Astrocyte of the cerebellum (primary cell): ENCODE results near the gene SELENOM.

Experiments used
- DNase-seq: peaks from one replicate; pipeline ENCODE4 v3.0.0-alpha.2; 2011; ENCODE audit warnings: low read depth
- H3K4me3 ChIP-seq: 2 replicates; pipeline ENCODE4 v1.5.1; 2011; ENCODE audit warnings: mild to moderate bottlenecking, low read depth, low read length, moderate library complexity
- in situ Hi-C: cut with HindIII; loops from 2 replicates; pipeline ENCODE4 v1.10.0; 2017; ENCODE audit warnings: low sequenced_read_pairs
- TF ChIP-seq, protein P1 (sequence below): IDR thresholded peaks from 2 replicates; pipeline ENCODE4 v1.5.1; 2012; ENCODE audit warnings: low read length, low read depth, moderate library complexity, mild to moderate bottlenecking; ENCODE audit errors: missing control alignments

Gene SELENOM

DNA sequence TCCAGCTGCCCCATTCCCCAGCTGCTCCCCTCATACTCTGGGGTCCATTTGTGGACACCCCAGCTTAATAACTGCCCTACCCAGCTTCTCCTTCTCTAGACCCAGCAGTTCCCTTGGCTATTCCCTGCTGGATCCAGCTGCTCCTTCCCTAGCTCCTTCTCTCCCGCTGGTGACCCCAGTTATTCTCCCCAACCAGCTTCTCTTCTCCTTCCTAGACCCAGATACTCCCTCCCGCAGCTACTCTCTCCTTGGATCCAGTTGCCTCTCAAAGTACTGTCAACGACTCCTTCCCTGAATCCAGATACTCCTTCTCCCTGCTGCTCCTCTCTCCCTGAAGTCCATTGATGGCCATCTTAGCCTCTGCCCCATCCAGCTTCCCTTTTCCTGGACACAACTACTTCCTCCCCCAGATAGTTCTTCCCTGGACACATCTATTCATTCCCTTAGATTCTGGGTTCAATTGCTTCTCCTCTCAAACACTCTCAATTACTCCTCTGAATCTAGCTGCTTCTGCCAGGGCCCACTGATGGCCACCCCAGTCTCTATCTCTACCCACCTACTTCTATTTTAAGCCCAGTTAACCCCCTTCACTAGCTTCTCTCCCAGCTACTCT lies 11.6 kb downstream of the SELENOM start:
- in situ Hi-C loops: no loop called here
- no peak for DNase-seq
- TF ChIP-seq, protein P1, sequence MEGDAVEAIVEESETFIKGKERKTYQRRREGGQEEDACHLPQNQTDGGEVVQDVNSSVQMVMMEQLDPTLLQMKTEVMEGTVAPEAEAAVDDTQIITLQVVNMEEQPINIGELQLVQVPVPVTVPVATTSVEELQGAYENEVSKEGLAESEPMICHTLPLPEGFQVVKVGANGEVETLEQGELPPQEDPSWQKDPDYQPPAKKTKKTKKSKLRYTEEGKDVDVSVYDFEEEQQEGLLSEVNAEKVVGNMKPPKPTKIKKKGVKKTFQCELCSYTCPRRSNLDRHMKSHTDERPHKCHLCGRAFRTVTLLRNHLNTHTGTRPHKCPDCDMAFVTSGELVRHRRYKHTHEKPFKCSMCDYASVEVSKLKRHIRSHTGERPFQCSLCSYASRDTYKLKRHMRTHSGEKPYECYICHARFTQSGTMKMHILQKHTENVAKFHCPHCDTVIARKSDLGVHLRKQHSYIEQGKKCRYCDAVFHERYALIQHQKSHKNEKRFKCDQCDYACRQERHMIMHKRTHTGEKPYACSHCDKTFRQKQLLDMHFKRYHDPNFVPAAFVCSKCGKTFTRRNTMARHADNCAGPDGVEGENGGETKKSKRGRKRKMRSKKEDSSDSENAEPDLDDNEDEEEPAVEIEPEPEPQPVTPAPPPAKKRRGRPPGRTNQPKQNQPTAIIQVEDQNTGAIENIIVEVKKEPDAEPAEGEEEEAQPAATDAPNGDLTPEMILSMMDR: no peak
- no peak overlapping the region for H3K4me3 ChIP-seq

DNA sequence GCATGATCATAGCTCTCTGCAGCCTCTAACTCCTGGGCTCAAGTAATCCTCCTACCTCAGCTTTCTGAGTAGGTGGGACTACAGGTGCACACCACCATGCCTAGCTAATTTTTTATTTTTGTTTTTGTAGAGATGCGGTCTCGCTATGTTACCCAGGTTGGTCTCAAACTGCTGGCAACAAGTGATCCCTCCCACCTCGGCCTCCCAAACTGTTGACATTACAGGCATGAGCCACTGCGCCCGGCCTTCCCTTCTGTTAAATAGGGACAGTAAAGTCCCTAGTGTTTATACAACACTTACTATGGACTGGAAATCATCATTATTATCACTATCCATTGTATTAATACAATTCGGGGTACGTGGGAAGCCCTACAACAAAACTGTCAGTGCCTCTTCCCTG lies 12.6 kb downstream of the SELENOM start:
- no peak overlapping the region for H3K4me3 ChIP-seq
- in situ Hi-C loops: no loop called here
- no peak for DNase-seq
- TF ChIP-seq, protein P1: no peak

DNA sequence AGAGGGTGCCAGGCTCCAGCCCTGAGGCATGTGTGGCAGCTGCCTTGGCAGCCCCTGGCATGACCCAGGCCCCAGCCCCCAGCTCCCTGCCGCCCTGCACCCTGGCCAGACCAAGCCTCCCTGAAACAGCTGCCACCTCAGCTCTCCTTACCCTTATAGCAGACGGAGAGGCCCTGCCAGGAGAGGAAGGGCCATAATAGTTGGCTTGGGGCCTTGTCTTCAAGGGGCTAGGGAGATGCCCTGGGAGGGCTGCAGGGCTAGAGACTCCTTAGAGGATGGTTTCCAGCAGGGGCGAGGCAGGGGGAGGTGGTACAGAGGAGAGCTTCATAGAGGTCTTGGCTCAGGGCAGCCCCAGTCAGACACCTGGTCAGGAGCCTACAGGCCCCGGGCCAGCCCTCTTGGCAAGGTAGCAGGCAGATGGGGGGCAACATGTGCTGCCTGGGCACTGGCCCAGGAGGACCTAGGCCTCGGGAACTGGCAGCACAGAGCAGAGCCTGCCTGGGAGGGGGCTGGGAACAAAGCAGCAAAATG lies 13.3 kb downstream of the SELENOM start:
- TF ChIP-seq, protein P1: no peak
- DNase-seq: no peak
- H3K4me3 ChIP-seq: no peak overlapping the region
- in situ Hi-C loops: no loop called here

DNA sequence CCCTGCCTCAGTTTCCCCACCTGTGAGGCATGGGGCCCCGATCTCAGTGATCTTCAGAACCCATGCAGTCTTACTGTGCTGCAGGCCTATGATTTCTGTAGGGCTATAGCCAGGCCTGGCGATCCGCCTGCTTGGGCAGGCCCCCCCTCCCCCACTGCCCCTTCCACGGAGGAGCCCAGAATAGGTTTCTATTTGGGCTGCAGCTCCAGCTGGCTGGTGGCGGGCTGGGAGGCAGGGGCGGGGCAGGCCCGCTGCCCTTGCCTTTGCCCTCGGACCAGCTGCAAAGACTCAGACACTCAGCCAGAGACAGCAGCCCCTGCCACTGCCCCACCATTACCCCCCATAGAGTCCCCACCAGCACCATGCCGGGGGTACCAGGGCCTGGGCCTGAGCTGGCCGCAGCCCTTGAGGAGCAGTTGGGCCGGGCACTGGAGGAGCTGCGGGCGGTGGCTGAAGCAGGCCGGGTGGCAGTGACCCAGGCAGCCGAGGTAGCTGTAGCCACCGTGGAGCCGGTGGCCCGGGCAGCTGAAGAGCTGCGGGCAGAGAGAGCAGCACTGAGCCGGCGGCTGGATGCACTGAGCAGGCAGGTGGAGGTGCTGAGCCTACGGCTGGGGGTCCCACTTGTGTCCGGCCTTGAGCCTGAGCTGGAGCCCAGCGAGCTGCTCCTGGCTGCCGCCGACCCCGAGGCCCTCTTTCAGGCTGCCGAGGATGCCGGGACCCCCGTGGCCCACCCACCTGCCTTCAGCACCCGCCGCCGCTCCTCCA lies 14.1 kb downstream of the SELENOM start:
- TF ChIP-seq, protein P1: no peak
- in situ Hi-C loops: no loop called here

DNA sequence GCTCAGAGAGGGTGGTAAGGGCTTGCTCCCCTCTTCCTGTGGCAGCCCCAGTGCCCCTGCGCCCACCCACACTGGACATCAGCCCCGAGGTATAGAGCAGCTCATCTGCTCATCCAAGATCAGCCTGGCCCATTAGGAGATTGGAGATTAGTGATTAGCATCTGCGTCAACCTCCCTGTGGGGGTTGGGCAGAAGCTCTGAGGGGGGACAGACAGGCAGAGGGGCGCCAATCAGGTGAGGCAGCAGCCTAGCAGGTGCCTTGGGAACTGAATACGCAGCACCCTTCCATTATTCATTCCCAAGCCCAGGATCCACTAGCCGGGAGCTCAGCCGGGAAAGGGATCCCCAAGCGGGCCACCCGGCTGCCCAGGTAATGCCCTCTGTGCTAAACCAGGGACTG lies 15.2 kb downstream of the SELENOM start:
- in situ Hi-C loops: no loop called here
- TF ChIP-seq, protein P1: no peak
- H3K4me3 ChIP-seq: no peak overlapping the region
- no peak for DNase-seq

More for the DNA sequence above, 14.1 kb downstream of the SELENOM start:
- DNase-seq: no peak
- no peak overlapping the region for H3K4me3 ChIP-seq

DNA sequence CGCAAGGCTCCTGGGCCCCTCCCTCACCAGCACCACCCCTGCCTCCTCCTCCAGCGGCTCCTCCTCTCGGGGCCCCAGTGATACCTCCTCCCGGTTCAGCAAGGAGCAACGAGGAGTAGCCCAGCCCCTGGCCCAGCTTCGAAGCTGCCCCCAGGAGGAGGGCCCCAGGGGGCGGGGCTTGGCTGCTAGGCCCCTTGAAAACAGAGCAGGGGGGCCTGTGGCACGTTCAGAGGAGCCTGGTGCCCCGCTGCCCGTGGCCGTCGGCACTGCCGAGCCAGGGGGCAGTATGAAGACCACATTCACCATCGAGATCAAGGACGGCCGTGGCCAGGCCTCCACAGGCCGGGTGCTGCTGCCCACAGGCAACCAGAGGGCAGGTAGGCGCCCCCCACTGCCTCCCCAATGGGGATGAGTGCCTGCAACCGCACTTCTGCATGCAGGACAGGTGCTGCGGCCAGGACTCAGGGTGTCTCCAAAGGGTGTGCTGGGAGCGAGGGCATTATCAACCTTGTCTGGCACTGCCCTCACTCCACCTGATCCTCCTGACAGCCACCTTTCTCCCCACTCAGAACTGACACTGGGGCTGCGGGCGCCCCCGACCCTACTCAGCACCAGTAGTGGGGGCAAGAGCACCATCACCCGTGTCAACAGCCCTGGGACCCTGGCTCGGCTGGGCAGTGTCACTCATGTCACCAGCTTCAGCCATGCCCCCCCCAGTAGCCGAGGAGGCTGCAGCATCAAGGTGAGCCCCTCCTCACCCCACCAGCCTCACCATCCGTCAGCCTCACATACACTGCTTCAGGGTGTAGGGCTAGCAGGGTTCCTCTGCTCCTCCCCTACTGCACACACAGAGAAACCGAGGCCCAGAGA lies 16.0 kb downstream of the SELENOM start:
- no peak for DNase-seq
- TF ChIP-seq, protein P1: no peak

More for the DNA sequence above, 16.0 kb downstream of the SELENOM start:
- in situ Hi-C loops: no loop called here
- no peak overlapping the region for H3K4me3 ChIP-seq
